Measurements from ENCODE around the gene GLI1. TPM values are rescaled to one million over a fixed set of nuclear protein-coding genes. Genes with fewer than 3 reads are reported as not detected.

GLI1 gene
- total RNA-seq, 1 donor from 2014 or later = 0.77 TPM

DNA sequence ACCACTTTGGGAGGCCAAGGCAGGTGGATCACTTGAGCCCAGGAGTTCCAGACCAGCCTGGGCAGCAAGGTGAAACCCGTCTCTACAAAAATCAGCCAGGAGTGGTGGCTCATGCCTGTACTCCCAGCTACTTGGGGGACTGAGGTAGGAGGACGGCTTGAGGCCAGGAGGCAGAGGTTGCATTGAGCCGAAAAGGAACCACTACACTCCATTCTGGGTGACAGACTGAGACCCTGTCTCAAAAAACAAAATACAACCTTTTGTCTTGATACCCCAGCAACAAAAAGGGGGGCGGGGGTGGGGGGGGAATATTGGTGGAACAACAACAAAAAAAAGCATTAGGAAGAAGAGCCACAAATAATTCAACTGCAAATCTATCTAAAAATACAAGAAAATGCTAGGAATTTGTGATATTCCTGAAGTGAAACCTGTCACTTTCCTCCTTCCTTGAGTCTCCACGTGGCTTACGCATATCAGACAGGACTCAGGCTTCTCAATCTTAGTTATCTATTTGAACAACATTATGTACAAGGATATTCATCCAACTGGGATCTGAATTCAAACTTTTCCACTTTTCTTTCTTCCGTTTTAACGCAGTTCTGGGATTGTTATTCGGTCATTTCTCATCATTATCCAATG is 30.0 kb upstream of the GLI1 start:
- no peak for TF ChIP-seq CTCF (IDR thresholded peaks at IDR 0.05; ENCODE audit: unreplicated experiment)
- Mint-ChIP-seq H3K27ac (ENCODE audit: unreplicated experiment) (peak overlapping the region; percentile 99), H3K27me3 (ENCODE audit: unreplicated experiment) (peaks cover 13% of the 10 kb centered on the region), H3K4me1 (ENCODE audit: unreplicated experiment) (peaks cover 20% of the 10 kb centered on the region), H3K4me3 (ENCODE audit: unreplicated experiment) (peak overlapping the region; percentile 100), H3K9me3 (ENCODE audit: unreplicated experiment) (no peaks in the 10 kb centered on the region), H3K36me3 (ENCODE audit: low read depth, unreplicated experiment) (peaks cover 3% of the 10 kb centered on the region)
- no peak for DNase-seq (ENCODE audit: low spot score)

GRCh38 chr12:57430112-57430930 is 29.3 kb upstream of the GLI1 start:
- Mint-ChIP-seq H3K4me3 (ENCODE audit: unreplicated experiment) (peak overlapping the region; percentile 100), H3K27ac (ENCODE audit: unreplicated experiment) (peak overlapping the region; percentile 99), H3K9me3 (ENCODE audit: unreplicated experiment) (no peaks in the 10 kb centered on the region), H3K4me1 (ENCODE audit: unreplicated experiment) (peaks cover 20% of the 10 kb centered on the region), H3K27me3 (ENCODE audit: unreplicated experiment) (peaks cover 13% of the 10 kb centered on the region), H3K36me3 (ENCODE audit: low read depth, unreplicated experiment) (peaks cover 3% of the 10 kb centered on the region)
- peak; percentile 65 for DNase-seq (ENCODE audit: low spot score)
- no peak for TF ChIP-seq CTCF (IDR thresholded peaks at IDR 0.05; ENCODE audit: unreplicated experiment)

DNA sequence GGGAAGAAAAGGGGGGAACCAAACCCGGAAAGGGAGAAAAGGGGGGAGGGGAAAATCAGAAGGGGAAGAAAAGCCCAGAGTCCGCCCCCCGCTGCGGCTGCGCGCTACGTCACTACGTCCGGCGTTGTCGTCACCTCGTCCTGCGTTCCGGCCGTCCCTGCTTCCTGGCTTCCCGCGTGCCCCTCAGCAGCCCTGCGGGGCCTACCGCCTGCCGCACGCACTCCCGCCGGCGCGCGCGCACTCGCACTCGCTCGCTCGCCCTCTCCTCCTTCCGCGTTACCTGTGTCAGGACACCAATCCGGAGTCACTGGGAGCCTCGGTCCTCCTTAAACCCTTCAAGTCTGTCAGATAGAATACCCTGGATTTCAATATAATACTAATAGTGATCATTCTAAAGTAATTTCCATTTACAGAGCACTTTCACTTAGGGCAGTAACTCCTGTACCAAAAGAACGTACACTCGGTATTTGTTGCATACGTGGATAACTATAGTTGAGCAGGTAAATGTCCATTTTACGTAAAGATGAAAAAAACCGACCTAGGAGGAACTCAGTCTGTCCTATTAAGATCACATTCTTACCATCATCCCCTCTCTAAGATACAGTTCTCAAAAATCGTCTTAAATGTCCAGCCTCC is 28.5 kb upstream of the GLI1 start, which contains the start of gene R3HDM2:
R3HDM2 (minus strand) TSS at position 113 of the 636 bp plus-strand sequence. CDS start 120,615 bp downstream, outside the sequence.
- Mint-ChIP-seq H3K36me3 (ENCODE audit: low read depth, unreplicated experiment) (peaks cover 3% of the 10 kb centered on the region), H3K4me3 (ENCODE audit: unreplicated experiment) (peak within 1 kb of the TSS; percentile 100), H3K9me3 (ENCODE audit: unreplicated experiment) (no peaks in the 10 kb centered on the region), H3K27me3 (ENCODE audit: unreplicated experiment) (peaks cover 13% of the 10 kb centered on the region), H3K27ac (ENCODE audit: unreplicated experiment) (peak within 1 kb of the TSS; percentile 99), H3K4me1 (ENCODE audit: unreplicated experiment) (peaks cover 20% of the 10 kb centered on the region)
- TF ChIP-seq CTCF (IDR thresholded peaks at IDR 0.05; ENCODE audit: unreplicated experiment) = no peak
- DNase-seq (ENCODE audit: low spot score) = peak; percentile 90

- Mint-ChIP-seq H3K27ac (ENCODE audit: unreplicated experiment) (peak overlapping the region; percentile 98), H3K4me1 (ENCODE audit: unreplicated experiment) (peaks cover 20% of the 10 kb centered on the region), H3K27me3 (ENCODE audit: unreplicated experiment) (peaks cover 13% of the 10 kb centered on the region), H3K9me3 (ENCODE audit: unreplicated experiment) (no peaks in the 10 kb centered on the region), H3K4me3 (ENCODE audit: unreplicated experiment) (peak overlapping the region; percentile 94), H3K36me3 (ENCODE audit: low read depth, unreplicated experiment) (peaks cover 3% of the 10 kb centered on the region)
- no peak for TF ChIP-seq CTCF (IDR thresholded peaks at IDR 0.05; ENCODE audit: unreplicated experiment)
- no peak for DNase-seq (ENCODE audit: low spot score)
Observed at GRCh38 chr12:57431654-57432188, 27.9 kb upstream of the GLI1 start.

All from endothelial cell (in vitro differentiated cells).